GM12801 (cell line): ENCODE measurements around the gene SLC48A1.

Experiments used
- TF ChIP-seq, protein P1 (sequence below): IDR thresholded peaks from one replicate; pipeline ENCODE4 v1.5.1; 2011; ENCODE audit warnings: control low read depth; ENCODE audit not compliant: insufficient read length; ENCODE audit errors: extremely low read depth

SLC48A1 gene

DNA sequence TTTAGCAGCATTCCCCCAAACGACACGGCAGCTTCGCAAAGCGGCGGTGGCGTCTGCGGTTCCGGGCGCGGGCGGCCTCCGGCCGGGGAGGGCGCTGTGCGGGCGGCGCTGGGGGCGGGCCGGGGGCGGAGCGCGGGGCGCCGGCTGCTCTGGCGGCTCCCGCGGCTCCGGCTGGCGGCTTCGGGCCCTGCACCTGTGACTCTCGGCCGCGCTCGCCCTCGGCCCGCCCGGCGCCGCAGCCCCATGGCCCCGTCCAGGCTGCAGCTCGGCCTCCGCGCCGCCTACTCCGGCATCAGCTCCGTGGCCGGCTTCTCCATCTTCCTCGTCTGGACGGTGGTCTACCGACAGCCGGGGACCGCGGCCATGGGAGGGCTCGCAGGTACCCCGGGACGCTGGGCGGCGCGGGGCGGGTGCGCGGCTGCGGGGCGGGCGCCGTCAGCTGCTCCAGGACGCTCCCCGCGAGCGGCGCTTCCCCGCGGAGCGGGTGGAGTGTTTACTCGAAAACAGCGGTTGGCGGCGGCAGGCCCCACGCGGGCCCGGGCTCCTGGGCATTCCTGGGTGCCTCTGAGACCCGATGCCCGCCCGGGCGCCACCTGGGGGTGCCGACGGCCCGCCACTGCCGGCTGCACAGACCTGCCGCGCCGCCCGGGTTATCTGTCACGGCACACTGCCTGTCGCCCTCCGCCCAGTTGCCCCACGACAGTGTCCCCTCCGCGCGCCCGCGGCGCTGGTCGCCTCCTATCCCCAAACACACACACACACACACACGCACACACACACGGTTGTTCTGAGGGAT lies at the start of gene SLC48A1:
Gene SLC48A1 (plus strand): TSS at position 177 of the 796 bp plus-strand sequence. CDS start 67 bp downstream, at position 244.
- TF ChIP-seq, protein P1, sequence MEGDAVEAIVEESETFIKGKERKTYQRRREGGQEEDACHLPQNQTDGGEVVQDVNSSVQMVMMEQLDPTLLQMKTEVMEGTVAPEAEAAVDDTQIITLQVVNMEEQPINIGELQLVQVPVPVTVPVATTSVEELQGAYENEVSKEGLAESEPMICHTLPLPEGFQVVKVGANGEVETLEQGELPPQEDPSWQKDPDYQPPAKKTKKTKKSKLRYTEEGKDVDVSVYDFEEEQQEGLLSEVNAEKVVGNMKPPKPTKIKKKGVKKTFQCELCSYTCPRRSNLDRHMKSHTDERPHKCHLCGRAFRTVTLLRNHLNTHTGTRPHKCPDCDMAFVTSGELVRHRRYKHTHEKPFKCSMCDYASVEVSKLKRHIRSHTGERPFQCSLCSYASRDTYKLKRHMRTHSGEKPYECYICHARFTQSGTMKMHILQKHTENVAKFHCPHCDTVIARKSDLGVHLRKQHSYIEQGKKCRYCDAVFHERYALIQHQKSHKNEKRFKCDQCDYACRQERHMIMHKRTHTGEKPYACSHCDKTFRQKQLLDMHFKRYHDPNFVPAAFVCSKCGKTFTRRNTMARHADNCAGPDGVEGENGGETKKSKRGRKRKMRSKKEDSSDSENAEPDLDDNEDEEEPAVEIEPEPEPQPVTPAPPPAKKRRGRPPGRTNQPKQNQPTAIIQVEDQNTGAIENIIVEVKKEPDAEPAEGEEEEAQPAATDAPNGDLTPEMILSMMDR = no peak

DNA sequence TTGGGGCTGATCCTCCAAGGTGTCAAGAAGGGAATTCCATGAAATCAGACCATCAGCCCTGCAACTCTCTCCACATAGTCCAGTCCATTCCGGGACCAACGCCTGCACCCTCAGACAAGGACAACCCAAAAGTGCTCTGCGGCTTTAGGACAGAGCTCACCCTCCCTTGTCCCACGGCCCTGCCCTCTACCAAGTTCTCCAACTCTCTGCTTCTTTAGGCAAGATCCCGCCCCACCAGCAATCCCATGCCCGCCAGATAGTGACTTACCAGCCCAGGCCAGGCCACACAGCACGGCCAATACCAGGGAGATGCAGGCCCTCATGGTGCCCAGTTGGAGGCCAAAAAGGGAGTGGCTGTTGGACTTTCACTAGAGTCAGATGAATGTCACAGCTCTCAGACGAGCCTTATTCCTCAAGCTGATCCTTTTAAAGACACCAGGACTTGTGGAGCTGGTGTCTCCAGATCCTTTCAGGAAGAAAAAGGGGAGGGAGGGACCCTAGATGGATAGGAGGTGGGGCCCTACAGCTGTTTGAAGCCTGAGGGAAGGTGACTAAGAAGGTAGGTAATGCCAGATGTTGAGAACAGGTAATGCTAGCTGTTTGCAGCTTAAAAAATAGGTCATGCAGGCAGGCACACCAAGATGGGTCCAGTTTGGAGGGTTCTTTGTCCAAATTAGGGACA lies 47.8 kb upstream of the SLC48A1 start, which contains the start of gene ENDOU:
Gene ENDOU (minus strand): TSS at position 400 of the 682 bp plus-strand sequence. CDS start 77 bp downstream, at position 323.
- TF ChIP-seq, protein P1 = no peak

DNA sequence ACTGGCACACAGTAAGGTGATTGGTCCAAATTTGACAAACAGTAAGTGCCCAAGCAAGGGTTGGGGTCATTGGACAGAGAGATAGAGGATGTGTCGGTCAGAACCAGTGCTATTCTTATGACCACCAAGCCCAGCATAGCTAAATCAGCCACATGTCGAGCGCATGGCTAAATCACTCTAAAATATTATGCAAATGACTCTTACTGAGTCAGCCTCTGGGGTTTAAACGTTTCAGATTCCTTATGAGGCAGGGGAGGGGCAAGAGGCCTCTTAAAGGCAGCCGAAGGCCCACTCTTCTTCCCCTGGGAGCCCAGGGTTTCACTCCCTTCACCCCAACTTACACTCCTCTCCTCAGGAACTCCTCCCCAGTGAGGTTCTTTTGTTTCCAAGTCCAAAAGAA lies 47.1 kb upstream of the SLC48A1 start:
- TF ChIP-seq, protein P1 = no peak

DNA sequence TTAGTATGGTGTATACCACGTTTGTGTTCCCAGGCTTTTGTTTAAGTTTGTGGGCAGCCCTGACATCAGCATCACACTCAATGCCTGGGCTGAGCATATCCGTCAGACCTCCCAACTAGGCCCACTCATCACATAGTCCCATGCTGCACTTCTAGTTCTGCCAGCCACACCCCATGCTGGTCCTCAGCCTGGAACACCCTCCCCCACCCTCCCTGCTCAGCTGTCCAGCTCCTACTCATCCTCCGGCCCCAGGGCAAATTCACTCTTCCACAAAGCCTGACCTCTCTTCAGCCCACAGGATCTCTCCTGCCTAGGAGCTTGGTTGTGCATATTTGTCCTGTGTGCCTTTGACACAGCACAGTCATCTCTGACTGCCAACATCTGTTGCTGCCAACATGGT lies 43.8 kb upstream of the SLC48A1 start:
- TF ChIP-seq, protein P1 = no peak

DNA sequence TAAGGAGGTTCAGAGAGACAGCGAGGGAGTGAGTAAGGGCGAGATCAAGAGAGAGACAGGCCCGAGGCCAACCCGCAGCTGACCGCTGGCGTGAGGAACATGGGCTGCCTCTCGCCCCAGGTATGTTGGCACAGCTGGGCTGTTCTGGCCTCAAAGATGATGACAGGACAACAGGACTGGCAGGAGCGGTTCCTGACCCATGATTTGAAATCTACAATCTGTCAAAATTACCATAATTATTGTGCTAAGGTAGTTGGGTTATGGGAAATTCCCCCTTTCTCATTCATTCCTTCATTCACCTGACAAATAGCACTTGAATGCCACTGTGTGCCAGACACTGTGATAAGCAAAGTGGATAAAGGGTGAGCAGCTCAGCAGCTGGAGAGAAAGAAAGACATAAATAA lies 42.7 kb upstream of the SLC48A1 start:
- TF ChIP-seq, protein P1 = no peak

DNA sequence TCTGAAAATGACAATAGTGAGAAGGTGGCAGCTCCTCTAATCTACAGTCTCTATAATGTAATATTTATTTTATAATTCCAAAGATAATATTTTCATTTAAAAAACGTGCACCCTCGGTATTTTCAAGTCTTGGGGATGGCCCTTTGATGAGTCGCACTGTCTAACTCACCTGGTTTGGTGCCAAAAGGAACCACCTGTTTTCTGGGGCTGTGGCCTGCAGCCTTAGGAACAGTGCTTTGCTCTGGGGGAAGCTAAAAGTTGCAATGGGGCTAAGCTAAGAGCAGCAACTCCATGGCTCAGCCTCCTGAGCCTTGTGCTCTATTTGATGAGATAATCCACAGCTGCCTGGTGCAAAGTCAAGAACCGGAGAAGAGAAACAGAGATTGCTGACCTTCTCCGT lies 41.3 kb upstream of the SLC48A1 start:
- TF ChIP-seq, protein P1 = no peak

DNA sequence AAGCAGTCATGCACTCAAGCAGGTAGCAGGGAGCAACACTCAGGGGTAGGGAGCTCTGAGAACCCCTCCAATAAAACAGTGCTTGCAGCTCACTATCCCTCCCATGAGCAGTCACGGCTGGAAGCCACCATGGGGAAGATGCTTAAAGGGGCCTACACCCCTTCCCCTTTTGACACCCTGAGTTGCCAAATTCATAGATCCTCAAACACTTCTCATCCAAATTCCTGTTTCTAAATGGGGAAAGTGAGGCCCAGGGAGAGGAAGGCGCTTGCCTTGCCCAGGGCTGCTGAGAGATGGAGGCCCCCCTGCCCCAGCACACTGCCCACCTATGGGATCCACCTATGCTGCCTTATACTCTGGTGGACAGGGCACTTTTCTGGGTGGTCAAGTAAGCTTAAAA lies 40.5 kb upstream of the SLC48A1 start:
- TF ChIP-seq, protein P1 = no peak
